H1 (cell line): ENCODE measurements around the gene SPIRE2. TPM values are rescaled to one million over a fixed set of nuclear protein-coding genes. Genes with fewer than 3 reads are reported as not detected.

Source experiments
- CHD7 ChIP-seq: fragments of 300-600 bp; sonication (generic); IDR thresholded peaks from 2 replicates; pipeline ENCODE4 v1.7.1; 2012; ENCODE audit warnings: low read length, moderate library complexity, mild to moderate bottlenecking, inconsistent platforms; ENCODE audit not compliant: insufficient replicate concordance
- CREB1 ChIP-seq: IDR thresholded peaks from 2 replicates; pipeline ENCODE4 v1.6.1; 2012; ENCODE audit warnings: inconsistent platforms
- polyA plus RNA-seq, 7 experiments: library from polyadenylated mRNA; depleted of rRNA in 3 of 7; stranded (reverse) in 5 of 7; unstranded in 2 of 7; fragments of >200 nt in 5 of 7; fragments of 200-250 nt in 2 of 7; gene quantifications; 1 replicate in 5 of 7; 2 replicates in 1 of 7; 4 replicates in 1 of 7; pipeline versions ENCODE4 v1.2.1 to v1.2.3, GENCODE V29; 2011 to 2013; ENCODE audit warnings: missing spikeins in 2 of 7, mixed read lengths in 2 of 7
- total RNA-seq: library from RNA; stranded (reverse); fragmentation: NEBNext Ultra II Directional; extraction: Animal tissue kit (Norgen Biotek cat#: 25700); gene quantifications from 2 replicates; pipeline ENCODE4 v1.2.1, GENCODE V29; 2021

The SPIRE2 gene
- total and polyA plus RNA-seq, 2 of the 8 experiments (the other 6 are each of a cell fraction or from before 2014, with no cell fraction given): 7.4 to 15.4 TPM

GRCh38 chr16:89808475-89808874 is 19.8 kb upstream of the SPIRE2 start (continued):
- TF ChIP-seq CHD7 (no peak), CREB1 (no peak)
